IMR-90 (cell line): ENCODE data around the gene SLC28A3. TPM values are rescaled to one million over a fixed set of nuclear protein-coding genes. Genes with fewer than 3 reads are reported as not detected.

Source experiments
- ATAC-seq: fragments of 200-7000 bp; cut with Tn5 transposase; 2 replicates; pipeline ENCODE4 v1.9.1; 2020; ENCODE audit warnings: low read depth, mild to moderate bottlenecking, moderate library complexity
- BruUV-seq: library from RNA; stranded (reverse); fragments of 400-500 nt; replicated peaks from 2 replicates; lab custom pipeline; 2021; lab: Mats Ljungman, UMichigan
- CTCF ChIA-PET: fragments of 300-600 bp; formaldehyde crosslinking; extraction: SDS; loops from one replicate; lab custom pipeline; 2021; ENCODE audit warnings: antibody characterized with exemption; lab: Yijun Ruan, JAX
- POLR2A ChIA-PET: fragments of 300-600 bp; sonication (Branson Sonifier 250); formaldehyde crosslinking; loops from one replicate; lab custom pipeline; 2022; ENCODE audit warnings: antibody characterized with exemption; ENCODE audit not compliant: unreplicated experiment; lab: Charles Lee
- DNase-seq: peaks from one replicate; pipeline ENCODE4 v3.0.0; 2013
- H2AFZ ChIP-seq: replicated peaks from 2 replicates; pipeline ENCODE3; 2013; ENCODE audit warnings: low read length, mild to moderate bottlenecking; ENCODE audit not compliant: poor library complexity
- H2AK5ac ChIP-seq: 2 replicates; pipeline ENCODE4 v1.6.1; 2013; ENCODE audit warnings: low read depth, low read length, inconsistent platforms
- H2AK9ac ChIP-seq: replicated peaks from 2 replicates; pipeline ENCODE3; 2013; ENCODE audit warnings: mild to moderate bottlenecking, low read depth, low read length, moderate library complexity; ENCODE audit not compliant: poor library complexity
- H2BK120ac ChIP-seq: 2 replicates; pipeline ENCODE4 v1.6.1; 2013; ENCODE audit warnings: low read depth, low read length, inconsistent platforms
- H2BK15ac ChIP-seq: 3 replicates; pipeline ENCODE4 v1.6.1; 2013; ENCODE audit warnings: low read depth, low read length, inconsistent platforms
- H2BK20ac ChIP-seq: 2 replicates; pipeline ENCODE4 v1.6.1; 2013; ENCODE audit warnings: low read depth, mild to moderate bottlenecking, inconsistent platforms, low read length, moderate library complexity
- H2BK5ac ChIP-seq: 2 replicates; pipeline ENCODE4 v1.6.1; 2013; ENCODE audit warnings: mild to moderate bottlenecking, low read depth, low read length, inconsistent platforms; ENCODE audit not compliant: poor library complexity, severe bottlenecking
- H3K14ac ChIP-seq: replicated peaks from 2 replicates; pipeline ENCODE4 v1.6.1; 2013; ENCODE audit warnings: low read depth, low read length, inconsistent platforms
- H3K18ac ChIP-seq: 2 replicates; pipeline ENCODE4 v1.6.1; 2013; ENCODE audit warnings: low read depth, low read length, control low read depth
- H3K23ac ChIP-seq: 2 replicates; pipeline ENCODE4 v1.6.1; 2013; ENCODE audit warnings: low read depth, low read length, inconsistent platforms
- H3K27ac ChIP-seq: 2 replicates; pipeline ENCODE4 v1.5.1; 2013; ENCODE audit warnings: mild to moderate bottlenecking, control low read depth, low read length; ENCODE audit not compliant: insufficient read depth
- H3K27me3 ChIP-seq: 2 replicates; pipeline ENCODE4 v1.6.1; 2013; ENCODE audit warnings: low read length; ENCODE audit not compliant: control insufficient read depth, insufficient read depth
- H3K36me3 ChIP-seq: 2 replicates; pipeline ENCODE4 v1.6.1; 2013; ENCODE audit warnings: low read length, mixed read lengths; ENCODE audit not compliant: control insufficient read depth, insufficient read depth
- H3K4ac ChIP-seq: 2 replicates; pipeline ENCODE4 v1.6.1; 2013; ENCODE audit warnings: low read depth, low read length, inconsistent platforms
- H3K4me1 ChIP-seq: 2 replicates; pipeline ENCODE4 v1.6.1; 2013; ENCODE audit warnings: low read length, mixed read lengths; ENCODE audit not compliant: control insufficient read depth, insufficient read depth
- H3K4me2 ChIP-seq: 2 replicates; pipeline ENCODE4 v1.6.1; 2013; ENCODE audit warnings: low read depth, mild to moderate bottlenecking, control low read depth, low read length, moderate library complexity
- H3K4me3 ChIP-seq: 2 replicates; pipeline ENCODE4 v1.5.1; 2013; ENCODE audit warnings: low read depth, mild to moderate bottlenecking, control low read depth, low read length, moderate library complexity; ENCODE audit not compliant: insufficient read depth
- H3K56ac ChIP-seq: 2 replicates; pipeline ENCODE4 v1.6.1; 2013; ENCODE audit warnings: low read length, inconsistent platforms; ENCODE audit not compliant: insufficient read depth; ENCODE audit errors: extremely low read depth
- H3K79me1 ChIP-seq, 2 experiments: 2 replicates each; pipeline ENCODE4 v1.6.1; 2013; ENCODE audit warnings: low read length in 2 of 2, inconsistent platforms in 1 of 2, low read depth in 1 of 2
- H3K9ac ChIP-seq: 2 replicates; pipeline ENCODE4 v1.6.1; 2013; ENCODE audit warnings: low read depth, low read length, control low read depth
- H3K9me1 ChIP-seq: 2 replicates; pipeline ENCODE4 v1.6.1; 2013; ENCODE audit warnings: low read length, inconsistent platforms; ENCODE audit not compliant: insufficient read depth
- H3K9me3 ChIP-seq: 2 replicates; pipeline ENCODE4 v1.6.1; 2013; ENCODE audit warnings: low read length; ENCODE audit not compliant: control insufficient read depth, insufficient read depth
- H4K20me1 ChIP-seq: 2 replicates; pipeline ENCODE4 v1.6.1; 2013; ENCODE audit warnings: low read length, inconsistent platforms; ENCODE audit not compliant: insufficient read depth
- H4K5ac ChIP-seq: 2 replicates; pipeline ENCODE4 v1.6.1; 2013; ENCODE audit warnings: mild to moderate bottlenecking, low read depth, low read length, control low read depth
- H4K8ac ChIP-seq, 2 experiments: 2 replicates each; pipeline ENCODE4 v1.6.1; 2013; ENCODE audit warnings: low read depth in 2 of 2, low read length in 2 of 2, control low read depth in 1 of 2, inconsistent platforms in 1 of 2
- H4K91ac ChIP-seq: 2 replicates; pipeline ENCODE4 v1.6.1; 2013; ENCODE audit warnings: low read depth, low read length, inconsistent platforms; ENCODE audit not compliant: insufficient read depth
- CEBPB ChIP-seq: IDR thresholded peaks from 2 replicates; pipeline ENCODE4 v1.6.1; 2012; ENCODE audit warnings: low read depth, low read length, improper control_type of control experiment
- RFX5 ChIP-seq: IDR thresholded peaks from 2 replicates; pipeline ENCODE4 v1.8.0; 2012; ENCODE audit warnings: low read depth, mild to moderate bottlenecking, low read length, moderate library complexity
- SMC3 ChIP-seq: fragments of 150-350 bp; IDR thresholded peaks from 2 replicates; pipeline ENCODE4 v1.6.1; 2016; ENCODE audit warnings: low read depth, mild to moderate bottlenecking, antibody characterized with exemption, low read length, moderate library complexity
- WGBS, 2 experiments: methylation state at CpG; one replicate each; pipeline versions ENCODE4 v1.1.5 to v1.1.7; 2013; ENCODE audit warnings: missing lambda C conversion rate in 2 of 2; ENCODE audit not compliant: insufficient read length in 1 of 2; ENCODE audit errors: extremely low coverage in 2 of 2; 5-methylcytosine and 5-hydroxymethylcytosine counted together
- dilution Hi-C: fragments of 300-500 bp; cut with HindIII; formaldehyde crosslinking; loops from one replicate; pipeline ENCODE4 v1.14.3; 2018; ENCODE audit warnings: low sequenced_read_pairs; ENCODE audit not compliant: unreplicated experiment
- in situ Hi-C: fragments of 300-500 bp; cut with MboI; formaldehyde crosslinking; loops from 3 replicates; pipeline ENCODE4 v1.14.3; 2019; ENCODE audit warnings: low sequenced_read_pairs, inconsistent platforms, mixed read lengths
- intact Hi-C: fragments of 100-400 bp; cut with micrococcal nuclease; formaldehyde crosslinking; loops from 2 replicates; pipeline ENCODE4 v1.10.0; 2022
- polyA plus RNA-seq, 3 experiments: library from polyadenylated mRNA; depleted of rRNA; stranded (reverse); fragments of >200 nt; gene quantifications; 2 replicates each; pipeline ENCODE4 v1.2.3, GENCODE V29; 2012; ENCODE audit warnings: low replicate concordance in 1 of 3
- total RNA-seq: library from RNA; depleted of rRNA; stranded (reverse); fragments of >200 nt; gene quantifications from 2 replicates; pipeline ENCODE4 v1.2.3, GENCODE V29; 2012

Gene SLC28A3
- total and polyA plus RNA-seq, 2 of the 4 experiments (the other 2 are of a cell fraction) = 1.1 to 2.2 TPM

GRCh38 chr9:84325347-84325973, 15.1 kb downstream of the SLC28A3 start:
- intact Hi-C loops = no loop called here
- dilution Hi-C loops = no loop called here
- WGBS, 2 experiments = no CpG with 5 or more reads among the region's 3 CpGs

More at GRCh38 chr9:84325347-84325973, 15.1 kb downstream of the SLC28A3 start:
- Histone ChIP-seq H2BK15ac (no peak overlapping the region), H4K20me1 (no peaks in the 10 kb centered on the region), H4K8ac (no peak overlapping the region), H2AFZ (no peak overlapping the region), H2BK120ac (no peak overlapping the region), H3K9ac (no peak overlapping the region), H3K9me1 (peaks cover 5% of the 10 kb centered on the region), H4K5ac (no peak overlapping the region), H3K18ac (no peak overlapping the region; the same call in 1 of the 2 replicates), H3K23ac (no peak overlapping the region), H3K9me3 (peaks cover 3% of the 10 kb centered on the region; the same call in 1 of the 2 replicates), H3K27me3 (no peaks in the 10 kb centered on the region), H3K79me1 (no peaks in the 10 kb centered on the region), H4K91ac (no peak overlapping the region), H3K4me2 (no peak overlapping the region), H3K4ac (no peak overlapping the region), H3K36me3 (no peaks in the 10 kb centered on the region), H2BK5ac (no peak overlapping the region), H2AK5ac (no peak overlapping the region), H3K14ac (no peak overlapping the region), H3K27ac (no peak overlapping the region), H3K4me3 (no peak overlapping the region), H2BK20ac (no peak overlapping the region), H3K56ac (no peak overlapping the region), H2AK9ac (no peak overlapping the region), H3K4me1 (0 out of 2 replicates have a peak, but pooled peaks cover 3% of the 10 kb centered on the region)
- DNase-seq (peak; percentile 48), ATAC-seq (no peak)
- no peak for TF ChIP-seq RFX5
- TF ChIP-seq CEBPB = no peak
- TF ChIP-seq SMC3 = no peak
- CTCF ChIA-PET = interaction anchor here (0.6 to 0.7 kb wide), 2 partner anchors 386 to 1914 kb away, joined by 3 to 5 read pairs; no protein-coding TSS in a partner anchor
- POLR2A ChIA-PET = no interaction called here
- no TSS peak for BruUV-seq
- in situ Hi-C loops = no loop called here
